K562 (cell line): Measurements from ENCODE around the gene MUC16. TPM values are rescaled to one million over a fixed set of nuclear protein-coding genes. Genes with fewer than 3 reads are reported as not detected.

Experiments used
- ATAC-seq: fragments of 200-7000 bp; cut with Tn5 transposase; 3 replicates; pipeline ENCODE4 v1.9.1; 2020; ENCODE audit warnings: moderate library complexity
- BruUV-seq: library from RNA; stranded (reverse); fragments of 400-500 nt; replicated peaks from 2 replicates; lab custom pipeline; 2021; lab: Mats Ljungman, UMichigan
- CTCF ChIA-PET: fragments of 300-600 bp; formaldehyde crosslinking; extraction: SDS; loops from one replicate; lab custom pipeline; 2021; ENCODE audit warnings: low intra/inter-chr PET ratio; lab: Yijun Ruan, JAX
- POLR2A ChIA-PET: fragments of 300-600, 350-650 bp; sonication (Branson Sonifier 250); formaldehyde crosslinking; extraction: SDS; loops from one replicate; lab custom pipeline; 2021; ENCODE audit warnings: antibody characterized with exemption, inconsistent platforms; lab: Yijun Ruan, JAX
- DNase-seq, 4 experiments: peaks; one replicate each; pipeline versions ENCODE4 v3.0.0 to v3.0.0-alpha.2; 2011 to 2018; ENCODE audit warnings: low spot score in 3 of 4, mixed read lengths in 3 of 4; ENCODE audit errors: extremely low read depth in 1 of 4
- FAIRE-seq: peaks from 2 replicates; lab custom pipeline; 2011; peaks lifted over from hg19 to GRCh38; lab: Jason Lieb, UNC
- H2AFZ ChIP-seq: 2 replicates; pipeline ENCODE4 v1.6.0; 2011; ENCODE audit warnings: low read depth, low read length, control low read depth, inconsistent platforms
- H3K27ac ChIP-seq: fragments of 200-600 bp; 3 replicates; pipeline ENCODE4 v1.8.0; 2011; ENCODE audit warnings: low read depth, mild to moderate bottlenecking, control low read depth, inconsistent platforms, low read length, moderate library complexity, mixed read lengths; ENCODE audit errors: extremely low read depth
- H3K27me3 ChIP-seq, 2 experiments: fragments of 300-600 bp in 1 of 2; 2 replicates in 1 of 2; 3 replicates in 1 of 2; pipeline versions ENCODE4 v1.6.0 to v1.8.0; 2011; ENCODE audit warnings: inconsistent platforms in 2 of 2, low read length in 2 of 2, mild to moderate bottlenecking in 1 of 2, mixed read lengths in 1 of 2, moderate library complexity in 1 of 2; ENCODE audit not compliant: control insufficient read depth in 2 of 2, insufficient read depth in 2 of 2
- H3K36me3 ChIP-seq: fragments of 300-600 bp; 3 replicates; pipeline ENCODE4 v1.8.0; 2011; ENCODE audit warnings: mild to moderate bottlenecking, low read length, inconsistent platforms; ENCODE audit not compliant: control insufficient read depth, insufficient read depth
- H3K4me1 ChIP-seq, 2 experiments: fragments of 200-600 bp in 1 of 2; replicated peaks in 1 of 2; 2 replicates in 1 of 2; 3 replicates in 1 of 2; pipeline versions ENCODE4 v1.5.1 to v1.8.0; 2011; ENCODE audit warnings: inconsistent platforms in 2 of 2, low read length in 2 of 2, mild to moderate bottlenecking in 1 of 2, mixed read lengths in 1 of 2, moderate library complexity in 1 of 2; ENCODE audit not compliant: control insufficient read depth in 2 of 2, insufficient read depth in 2 of 2
- H3K4me2 ChIP-seq: 2 replicates; pipeline ENCODE4 v1.6.1; 2011; ENCODE audit warnings: low read length, control low read depth, inconsistent platforms, mixed read lengths; ENCODE audit not compliant: insufficient read depth
- H3K4me3 ChIP-seq: fragments of 200-600 bp; sonication (generic), shearing (Covaris generic); 2 replicates; pipeline ENCODE4 v1.5.1; 2016; ENCODE audit warnings: control low read depth, inconsistent platforms
- H3K79me2 ChIP-seq: fragments of 200-600 bp; 3 replicates; pipeline ENCODE4 v1.8.0; 2011; ENCODE audit warnings: low read length, inconsistent platforms; ENCODE audit not compliant: control insufficient read depth, insufficient read depth
- H3K9ac ChIP-seq, 2 experiments: 2 replicates each; pipeline versions ENCODE4 v1.6.0 to v1.6.1; 2011; ENCODE audit warnings: low read depth in 2 of 2, low read length in 2 of 2, control low read depth in 1 of 2, inconsistent platforms in 1 of 2, mild to moderate bottlenecking in 1 of 2, mixed read lengths in 1 of 2; ENCODE audit not compliant: insufficient read depth in 1 of 2
- H3K9me1 ChIP-seq: one replicate; pipeline ENCODE4 v1.6.0; 2011; ENCODE audit warnings: inconsistent platforms, mild to moderate bottlenecking, low read length, moderate library complexity; ENCODE audit not compliant: control insufficient read depth, insufficient read depth
- H3K9me3 ChIP-seq: replicated peaks from 2 replicates; pipeline ENCODE4 v1.5.1; 2011; ENCODE audit warnings: low read depth, low read length, inconsistent platforms; ENCODE audit not compliant: control insufficient read depth, insufficient read depth
- H4K20me1 ChIP-seq: replicated peaks from 2 replicates; pipeline ENCODE4 v1.6.1; 2011; ENCODE audit warnings: low read length, inconsistent platforms, mixed read lengths; ENCODE audit not compliant: control insufficient read depth, insufficient read depth
- GATA2 ChIP-seq: sonication (generic); formaldehyde crosslinking; IDR thresholded peaks from 2 replicates; pipeline ENCODE4 v1.4.0; 2020; ENCODE audit warnings: mild to moderate bottlenecking, missing genetic modification reagents
- HMG20B ChIP-seq: fragments of 250-450 bp; sonication (Bioruptor Pico); IDR thresholded peaks from 2 replicates; pipeline ENCODE4 v1.5.0; 2021; ENCODE audit warnings: mild to moderate bottlenecking
- HNRNPH1 ChIP-seq: fragments of 200-400 bp; formaldehyde crosslinking; optimal IDR thresholded peaks from 2 replicates; pipeline ENCODE3; 2017; ENCODE audit warnings: low read depth, mild to moderate bottlenecking, low read length, moderate library complexity
- ILK ChIP-seq: fragments of 450-650 bp; IDR thresholded peaks from 2 replicates; pipeline ENCODE4 v1.6.1; 2016; ENCODE audit warnings: missing genetic modification characterization, low read depth, mild to moderate bottlenecking, missing compliant biosample characterization, moderate library complexity, borderline replicate concordance
- KDM2B ChIP-seq: fragments of 250-450 bp; sonication (Bioruptor Pico); IDR thresholded peaks from 2 replicates; pipeline ENCODE4 v1.8.0; 2021; ENCODE audit warnings: mild to moderate bottlenecking, moderate library complexity
- LCOR ChIP-seq: sonication (generic); formaldehyde crosslinking; IDR thresholded peaks from 2 replicates; pipeline ENCODE4 v1.8.0; 2022; ENCODE audit warnings: mild to moderate bottlenecking, missing genetic modification reagents
- NCOA4 ChIP-seq: fragments of 450-650 bp; IDR thresholded peaks from 2 replicates; pipeline ENCODE4 v1.6.1; 2018; ENCODE audit warnings: mild to moderate bottlenecking; ENCODE audit not compliant: partially characterized antibody
- ZNF584 ChIP-seq: fragments of 200-800 bp; sonication (Bioruptor generic); IDR thresholded peaks from 2 replicates; pipeline ENCODE4 v1.6.1; 2016; ENCODE audit warnings: low read depth, mild to moderate bottlenecking, missing genetic modification characterization, missing compliant biosample characterization
- WGBS: fragments of 100-300 bp; shearing (Covaris generic); methylation state at CpG from one replicate; pipeline ENCODE4 v1.1.6; 2016; ENCODE audit warnings: low coverage, mixed read lengths; ENCODE audit not compliant: insufficient coverage; ENCODE audit errors: missing lambda C conversion rate; 5-methylcytosine and 5-hydroxymethylcytosine counted together
- in situ Hi-C: fragments of 300-500 bp; cut with MboI; formaldehyde crosslinking; loops from 4 replicates; pipeline ENCODE4 v1.15.0; 2018; ENCODE audit warnings: inconsistent platforms, mixed read lengths
- intact Hi-C: fragments of 100-400 bp; cut with micrococcal nuclease; formaldehyde crosslinking; loops from 2 replicates; pipeline ENCODE4 v1.14.2; 2022
- polyA plus RNA-seq, 8 experiments: library from polyadenylated mRNA; depleted of rRNA in 4 of 8; stranded (reverse) in 5 of 8; unstranded in 3 of 8; fragments of >200 nt; fragmentation: Nextera tagmentation in 2 of 8; fragmentation: Illumina TruSeq in 1 of 8; extraction: Ambion mirVana in 2 of 8; extraction: Trizol in 1 of 8; gene quantifications; 2 replicates each; pipeline versions ENCODE4 v1.2.1 to v1.2.3, GENCODE V29; 2011 to 2014; ENCODE audit warnings: inconsistent platforms in 1 of 8, missing spikeins in 1 of 8
- total RNA-seq, 7 experiments: library from RNA; depleted of rRNA in 6 of 7; stranded (reverse); fragments of >200 nt in 6 of 7; fragmentation: Illumina TruSeq in 2 of 7; extraction: Trizol in 2 of 7; gene quantifications; 2 replicates each; pipeline versions ENCODE4 v1.2.1 to v1.2.3, GENCODE V29; 2011 to 2021; ENCODE audit warnings: low replicate concordance in 1 of 7
- TF ChIP-seq, protein P1 (sequence below), 2 experiments: IDR thresholded peaks in 1 of 2; conservative IDR thresholded peaks in 1 of 2; 2 replicates each; pipeline ENCODE4 v1.6.1; 2016; ENCODE audit warnings: low read depth in 2 of 2, mild to moderate bottlenecking in 1 of 2, missing compliant biosample characterization in 1 of 2, missing genetic modification characterization in 1 of 2, moderate library complexity in 1 of 2

MUC16 gene
- total and polyA plus RNA-seq, 9 of the 15 experiments (the other 6 are each of a cell fraction or from before 2014, with no cell fraction given), result not detected

DNA sequence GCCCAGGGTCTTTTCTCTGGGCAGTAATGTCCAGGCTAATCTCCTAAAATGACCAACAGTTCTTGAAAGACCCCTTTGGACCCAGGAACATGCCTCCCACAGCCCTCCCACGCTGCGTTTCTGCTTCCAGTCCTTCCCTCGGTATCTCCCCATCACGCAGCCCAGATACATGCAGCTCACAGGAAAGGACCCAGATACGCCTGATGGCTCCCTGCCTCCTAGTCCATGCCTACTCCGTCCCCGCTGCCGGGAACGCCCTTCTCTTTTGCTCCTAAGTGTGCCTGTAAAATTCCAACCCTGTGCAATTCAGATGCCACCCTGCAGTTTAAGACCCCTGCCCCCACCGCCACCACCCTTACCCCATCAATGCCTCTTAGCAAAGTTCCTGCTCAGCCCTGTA lies 778 bp downstream of the MUC16 start (continued):
- TF ChIP-seq, protein P1, sequence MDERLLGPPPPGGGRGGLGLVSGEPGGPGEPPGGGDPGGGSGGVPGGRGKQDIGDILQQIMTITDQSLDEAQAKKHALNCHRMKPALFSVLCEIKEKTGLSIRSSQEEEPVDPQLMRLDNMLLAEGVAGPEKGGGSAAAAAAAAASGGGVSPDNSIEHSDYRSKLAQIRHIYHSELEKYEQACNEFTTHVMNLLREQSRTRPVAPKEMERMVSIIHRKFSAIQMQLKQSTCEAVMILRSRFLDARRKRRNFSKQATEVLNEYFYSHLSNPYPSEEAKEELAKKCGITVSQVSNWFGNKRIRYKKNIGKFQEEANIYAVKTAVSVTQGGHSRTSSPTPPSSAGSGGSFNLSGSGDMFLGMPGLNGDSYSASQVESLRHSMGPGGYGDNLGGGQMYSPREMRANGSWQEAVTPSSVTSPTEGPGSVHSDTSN (CRISPR knock-in tag; IDR thresholded peaks at IDR 0.05; ENCODE audit: low read depth), result no peak
- TF ChIP-seq, protein P1 (tag; conservative IDR thresholded peaks at IDR 0.05; ENCODE audit: low read depth), result no peak
- no peak for TF ChIP-seq GATA2 (CRISPR knock-in tag)
- TF ChIP-seq LCOR (CRISPR knock-in tag), result no peak
- TF ChIP-seq, all 486 proteins: peak for 0

DNA sequence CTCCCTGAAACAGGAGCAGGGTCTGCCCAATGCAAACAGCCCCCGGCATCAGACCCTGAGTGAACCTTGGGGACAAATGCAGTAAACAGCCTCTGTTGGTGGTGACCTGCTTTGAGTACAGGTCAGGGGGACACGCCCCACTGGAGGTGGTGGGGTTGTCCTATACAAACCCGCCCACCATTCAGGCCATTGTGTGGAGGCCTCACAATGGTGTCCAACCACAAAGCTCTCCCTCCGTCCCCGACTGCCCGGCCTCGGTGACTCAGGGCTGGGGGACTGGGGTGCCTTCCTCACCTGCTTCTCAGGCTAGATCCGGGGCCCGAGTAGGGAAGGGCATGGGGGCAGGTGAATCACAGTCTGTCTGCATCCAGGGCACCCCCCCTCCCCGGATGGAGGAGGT lies 1.5 kb downstream of the MUC16 start:
- H2AFZ ChIP-seq, result no peak overlapping the region
- no peaks in the 10 kb centered on the region for H3K79me2 ChIP-seq
- no peaks in the 10 kb centered on the region for H3K9me1 ChIP-seq
- peaks cover 9 to 38% of the 10 kb centered on the region in 2 experiments; a peak in 4 of 5 replicates for H3K27me3 ChIP-seq
- H3K4me3 ChIP-seq, result no peak overlapping the region
- no peaks in the 10 kb centered on the region for H4K20me1 ChIP-seq
- H3K9ac ChIP-seq, result no peak overlapping the region
- WGBS, result 0% methylated on average over 6 of the region's 10 CpGs
- H3K9me3 ChIP-seq, result no peaks in the 10 kb centered on the region
- no TSS peak for BruUV-seq
- DNase-seq, result no peak
- FAIRE-seq, result no peak
- intact Hi-C loops, result no loop called here
- in situ Hi-C loops, result no loop called here
- CTCF ChIA-PET, result no interaction called here
- no peak overlapping the region for H3K27ac ChIP-seq
- peaks cover 0 to 3% of the 10 kb centered on the region in 2 experiments; a peak in 1 of 5 replicates for H3K4me1 ChIP-seq
- POLR2A ChIA-PET, result no interaction called here
- H3K4me2 ChIP-seq, result no peak overlapping the region
- no peak for ATAC-seq
- no peaks in the 10 kb centered on the region for H3K36me3 ChIP-seq
- TF ChIP-seq KDM2B (CRISPR knock-in tag), result no peak
- TF ChIP-seq HNRNPH1, result no peak
- TF ChIP-seq NCOA4, result no peak
- no peak for TF ChIP-seq ILK (tag)
- no peak for TF ChIP-seq ZNF584 (CRISPR knock-in tag)
- no peak for TF ChIP-seq HMG20B (CRISPR knock-in tag)
